DND-41 (cell line): Measurements from ENCODE around the gene FHL3.

Experiments used
- ATAC-seq: fragments of 200-7000 bp; cut with Tn5 transposase; 3 replicates; pipeline ENCODE4 v1.9.1; 2021; ENCODE audit warnings: low read depth; ENCODE audit not compliant: insufficient read depth
- DNase-seq: peaks from one replicate; pipeline ENCODE4 v3.0.0-alpha.2; 2020
- H2AFZ ChIP-seq: 2 replicates; pipeline ENCODE4 v1.6.0; 2012; ENCODE audit warnings: low read depth, low read length
- H3K27ac ChIP-seq: 2 replicates; pipeline ENCODE4 v1.5.1; 2012; ENCODE audit warnings: low read length, inconsistent platforms
- H3K27me3 ChIP-seq: fragments of 200-600 bp; sonication (generic); 2 replicates; pipeline ENCODE4 v1.6.0; 2012; ENCODE audit warnings: low read length, mild to moderate bottlenecking, inconsistent platforms; ENCODE audit not compliant: insufficient read depth, poor library complexity
- H3K36me3 ChIP-seq: 2 replicates; pipeline ENCODE4 v1.5.1; 2012; ENCODE audit warnings: low read length, inconsistent platforms; ENCODE audit not compliant: insufficient read depth
- H3K4me1 ChIP-seq: 2 replicates; pipeline ENCODE4 v1.5.1; 2012; ENCODE audit warnings: mild to moderate bottlenecking, low read length; ENCODE audit not compliant: insufficient read depth
- H3K4me2 ChIP-seq: 2 replicates; pipeline ENCODE4 v1.6.0; 2012; ENCODE audit warnings: mild to moderate bottlenecking, moderate library complexity, low read length, inconsistent platforms; ENCODE audit not compliant: insufficient read depth
- H3K4me3 ChIP-seq, 2 experiments: fragments of 200-600 bp in 1 of 2; shearing (Covaris generic) in 1 of 2; 2 replicates each; pipeline ENCODE4 v1.5.1; 2012 to 2016; ENCODE audit warnings: inconsistent platforms in 2 of 2, low read length in 2 of 2, mild to moderate bottlenecking in 2 of 2, low read depth in 1 of 2, moderate library complexity in 1 of 2
- H3K79me2 ChIP-seq: 2 replicates; pipeline ENCODE4 v1.6.0; 2012; ENCODE audit warnings: low read length, inconsistent platforms; ENCODE audit not compliant: insufficient read depth
- H3K9ac ChIP-seq: 2 replicates; pipeline ENCODE4 v1.6.0; 2012; ENCODE audit warnings: low read depth, mild to moderate bottlenecking, inconsistent platforms, low read length, moderate library complexity
- H3K9me3 ChIP-seq: 2 replicates; pipeline ENCODE4 v1.5.1; 2012; ENCODE audit warnings: low read length, moderate library complexity, mild to moderate bottlenecking, inconsistent platforms; ENCODE audit not compliant: insufficient read depth, severe bottlenecking
- H4K20me1 ChIP-seq: 2 replicates; pipeline ENCODE4 v1.6.0; 2012; ENCODE audit warnings: low read length; ENCODE audit not compliant: insufficient read depth
- CTCF ChIP-seq: IDR thresholded peaks from 2 replicates; pipeline ENCODE4 v1.5.1; 2012; ENCODE audit warnings: borderline replicate concordance, low read length, moderate library complexity, mild to moderate bottlenecking; ENCODE audit not compliant: poor library complexity, severe bottlenecking; ENCODE audit errors: extremely low read depth
- EZH2 ChIP-seq: IDR thresholded peaks from 3 replicates; pipeline ENCODE4 v1.6.1; 2012; ENCODE audit warnings: borderline replicate concordance, low read depth, mild to moderate bottlenecking, moderate library complexity, low read length, inconsistent platforms; ENCODE audit not compliant: severe bottlenecking

FHL3 gene

GRCh38 chr1:38028105-38028591 is 22.8 kb upstream of the FHL3 start:
- no peak for TF ChIP-seq CTCF
- no peak for TF ChIP-seq EZH2
- H3K27ac ChIP-seq = no peak overlapping the region
- H3K9ac ChIP-seq = no peak overlapping the region
- peaks cover 21% of the 10 kb centered on the region for H4K20me1 ChIP-seq
- DNase-seq (no peak), ATAC-seq (peak; percentile 35; the same call in 1 of the 3 replicates)
- H3K27me3 ChIP-seq = no peaks in the 10 kb centered on the region
- H3K4me1 ChIP-seq = no peaks in the 10 kb centered on the region
- H3K79me2 ChIP-seq = no peaks in the 10 kb centered on the region
- no peaks in the 10 kb centered on the region for H3K9me3 ChIP-seq
- no peak overlapping the region for H3K4me2 ChIP-seq
- H3K36me3 ChIP-seq = peaks cover 28% of the 10 kb centered on the region
- no peak overlapping the region for H2AFZ ChIP-seq
- no peak overlapping the region for H3K4me3 ChIP-seq

- Histone ChIP-seq H3K79me2 (no peaks in the 10 kb centered on the region), H3K9me3 (no peaks in the 10 kb centered on the region), H2AFZ (no peak overlapping the region), H3K4me2 (no peak overlapping the region), H3K27me3 (no peaks in the 10 kb centered on the region), H3K9ac (no peak overlapping the region), H3K4me1 (no peaks in the 10 kb centered on the region), H3K4me3 (no peak overlapping the region), H3K27ac (no peak overlapping the region), H4K20me1 (peaks cover 21% of the 10 kb centered on the region), H3K36me3 (peaks cover 35% of the 10 kb centered on the region)
- no peak for DNase-seq
- TF ChIP-seq CTCF (no peak), EZH2 (no peak)
- 0 out of 3 replicates have a peak, but pooled peaks have one; percentile 26 for ATAC-seq
These were observed 22.1 kb upstream of the FHL3 start for GRCh38 chr1:38027201-38028104.

- no peak overlapping the region for H2AFZ ChIP-seq
- no peak overlapping the region for H3K4me2 ChIP-seq
- H3K36me3 ChIP-seq = peaks cover 43% of the 10 kb centered on the region
- H3K27me3 ChIP-seq = no peaks in the 10 kb centered on the region
- no peaks in the 10 kb centered on the region for H3K9me3 ChIP-seq
- H3K4me3 ChIP-seq = no peak overlapping the region
- no peak for ATAC-seq
- no peaks in the 10 kb centered on the region for H3K4me1 ChIP-seq
- no peak for DNase-seq
- no peak overlapping the region for H3K9ac ChIP-seq
- no peaks in the 10 kb centered on the region for H3K79me2 ChIP-seq
- peak; percentile 61 for TF ChIP-seq CTCF
- TF ChIP-seq EZH2 = no peak
- peaks cover 24% of the 10 kb centered on the region for H4K20me1 ChIP-seq
- no peak overlapping the region for H3K27ac ChIP-seq
These were observed 21.4 kb upstream of the FHL3 start for GRCh38 chr1:38026592-38027200.
